Ectodermal cell (in vitro differentiated cells): ENCODE measurements around the gene GUCY1A1.

Experiments
- H3K27ac ChIP-seq: 2 replicates; pipeline ENCODE4 v1.7.0; 2013; ENCODE audit warnings: mild to moderate bottlenecking, low read depth, low read length; ENCODE audit not compliant: insufficient read depth, poor library complexity, severe bottlenecking
- H3K27me3 ChIP-seq: 2 replicates; pipeline ENCODE4 v1.7.0; 2013; ENCODE audit warnings: mild to moderate bottlenecking, low read length; ENCODE audit not compliant: insufficient read depth, control insufficient read depth, poor library complexity, severe bottlenecking
- H3K36me3 ChIP-seq: one replicate; pipeline ENCODE4 v1.7.0; 2013; ENCODE audit warnings: low read length; ENCODE audit not compliant: control insufficient read depth, insufficient read depth
- H3K4me1 ChIP-seq: one replicate; pipeline ENCODE4 v1.7.0; 2013; ENCODE audit warnings: low read length; ENCODE audit not compliant: control insufficient read depth, insufficient read depth
- H3K4me3 ChIP-seq: 2 replicates; pipeline ENCODE4 v1.7.0; 2013; ENCODE audit warnings: low read depth, low read length, control low read depth; ENCODE audit not compliant: insufficient read depth
- H3K9me3 ChIP-seq: 2 replicates; pipeline ENCODE4 v1.7.0; 2013; ENCODE audit warnings: mild to moderate bottlenecking, low read length, moderate library complexity; ENCODE audit not compliant: control insufficient read depth
- WGBS, 2 experiments: methylation state at CpG; one replicate each; pipeline ENCODE4 v1.1.7; 2013; ENCODE audit warnings: missing lambda C conversion rate in 2 of 2; 5-methylcytosine and 5-hydroxymethylcytosine counted together

GUCY1A1 gene

DNA sequence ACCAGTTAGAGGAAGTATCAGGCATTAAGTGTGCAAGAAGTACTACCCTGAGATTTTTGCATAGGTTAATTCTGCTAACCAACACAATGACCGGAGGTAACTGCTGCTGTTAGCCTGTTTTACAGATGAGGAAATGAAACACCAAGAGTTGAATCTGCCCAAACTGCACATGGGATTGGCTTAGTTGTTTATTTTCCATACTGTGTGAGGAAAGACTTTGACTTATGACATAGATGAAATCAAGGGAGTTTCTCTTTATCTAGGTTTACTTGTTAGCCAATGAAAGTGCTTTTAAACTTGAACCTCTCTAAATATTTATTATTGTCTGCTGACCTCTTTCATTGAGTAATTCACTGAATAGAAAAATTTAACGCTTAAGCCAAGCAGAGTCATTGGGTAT, 102.4 kb downstream of the GUCY1A1 start:
- Histone ChIP-seq H3K4me1 (no peaks in the 10 kb centered on the region), H3K4me3 (no peak overlapping the region), H3K27me3 (peaks cover 4% of the 10 kb centered on the region), H3K9me3 (no peaks in the 10 kb centered on the region), H3K36me3 (no peaks in the 10 kb centered on the region), H3K27ac (no peak overlapping the region)
- 92 to 100% methylated on average over 2 of the region's 2 CpGs for WGBS, 2 experiments

DNA sequence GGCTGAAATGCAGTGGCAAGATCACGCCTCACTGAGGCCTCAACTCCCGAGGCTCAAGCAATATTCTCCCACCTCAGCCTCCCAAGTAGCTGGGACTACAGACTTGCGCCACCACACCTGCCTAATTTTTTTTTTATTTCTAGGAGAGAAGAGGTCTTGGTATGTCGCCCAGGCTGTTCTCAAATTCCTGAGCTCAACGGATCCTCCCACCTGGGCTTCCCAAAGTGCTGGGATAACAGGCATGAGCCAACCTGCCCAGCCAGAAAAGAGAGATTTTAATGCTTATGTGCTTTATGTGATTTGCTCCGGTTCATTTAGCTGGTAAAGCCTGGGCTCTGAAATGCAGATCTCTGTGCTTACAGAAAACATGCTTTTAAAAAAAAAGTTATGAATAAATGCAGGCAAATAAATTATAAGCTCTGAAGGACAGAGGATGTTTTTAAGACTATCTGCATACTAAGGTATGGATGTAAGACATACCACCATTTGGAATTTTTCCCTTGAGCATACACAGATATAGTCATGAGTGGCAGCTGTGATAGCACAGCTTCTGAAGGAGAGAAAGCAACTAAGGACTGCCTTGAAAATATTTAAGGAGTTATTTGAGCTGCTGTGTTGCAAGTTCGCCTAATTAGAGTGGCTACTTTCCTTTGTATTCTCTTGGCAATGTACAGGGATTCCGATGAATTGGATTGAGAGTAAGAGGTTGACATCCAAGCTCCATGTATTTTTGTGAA, 106.0 kb downstream of the GUCY1A1 start:
- Histone ChIP-seq H3K4me3 (no peak overlapping the region), H3K4me1 (no peaks in the 10 kb centered on the region), H3K9me3 (no peaks in the 10 kb centered on the region), H3K27me3 (no peaks in the 10 kb centered on the region), H3K36me3 (no peaks in the 10 kb centered on the region), H3K27ac (no peak overlapping the region)
- WGBS, 2 experiments = 90 to 93% methylated on average over 8 of the region's 8 CpGs

DNA sequence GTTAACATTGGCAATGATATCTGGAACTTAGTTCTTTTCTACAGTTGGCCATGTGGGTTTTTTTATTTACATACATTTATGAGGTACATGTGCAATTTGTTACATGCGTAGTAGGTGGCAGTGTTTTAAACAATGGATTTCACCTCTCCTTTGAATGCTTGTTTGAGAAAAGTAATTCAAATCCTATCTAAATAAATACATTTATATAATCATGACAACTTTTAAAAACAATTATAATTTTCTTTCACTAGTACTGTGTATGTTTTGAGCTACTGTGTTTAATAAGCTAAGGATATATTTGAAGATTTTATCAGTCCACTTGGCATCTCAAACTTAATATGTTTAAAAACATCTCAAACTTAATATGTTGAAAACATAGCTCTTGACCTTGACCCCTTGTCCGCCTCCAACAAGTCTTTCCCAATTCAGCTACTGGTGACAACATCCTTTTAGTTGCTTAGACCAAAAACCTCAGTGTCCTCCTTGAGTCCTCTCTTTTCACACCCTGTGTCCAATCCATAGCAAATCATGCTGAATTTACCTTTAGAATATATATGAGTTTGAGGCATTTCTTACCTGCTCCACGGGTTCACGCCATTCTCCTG, 106.7 kb downstream of the GUCY1A1 start:
- H3K9me3 ChIP-seq = no peaks in the 10 kb centered on the region
- H3K4me3 ChIP-seq = no peak overlapping the region
- H3K27ac ChIP-seq = no peak overlapping the region
- H3K27me3 ChIP-seq = no peaks in the 10 kb centered on the region
- H3K36me3 ChIP-seq = no peaks in the 10 kb centered on the region
- no peaks in the 10 kb centered on the region for H3K4me1 ChIP-seq
- 96 to 98% methylated on average over 3 to 4 of the region's 4 CpGs for WGBS, 2 experiments

DNA sequence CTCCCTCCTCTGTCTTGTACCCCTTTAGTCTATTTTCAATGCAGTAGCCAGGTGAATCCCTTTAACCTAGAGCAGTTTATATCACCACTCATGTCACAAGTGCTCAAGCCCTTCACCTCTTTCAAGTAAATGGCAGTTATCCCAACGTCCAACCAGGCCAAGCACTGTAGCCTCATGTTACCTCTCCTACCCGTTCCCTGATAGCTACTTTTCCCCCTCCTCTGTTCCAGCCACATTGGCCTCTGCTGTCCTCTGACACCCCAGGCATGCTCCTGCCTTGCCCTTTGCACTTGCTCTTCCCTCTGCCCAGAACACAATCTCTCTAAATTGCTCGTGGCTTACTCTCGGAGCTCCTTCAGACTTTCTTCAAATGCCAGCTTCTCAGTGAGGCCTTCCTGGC, 107.4 kb downstream of the GUCY1A1 start:
- H3K27ac ChIP-seq = no peak overlapping the region
- no peak overlapping the region for H3K4me3 ChIP-seq
- no peaks in the 10 kb centered on the region for H3K36me3 ChIP-seq
- 91% methylated on average over 4 of the region's 4 CpGs for WGBS, 2 experiments
- no peaks in the 10 kb centered on the region for H3K9me3 ChIP-seq
- H3K27me3 ChIP-seq = no peaks in the 10 kb centered on the region
- H3K4me1 ChIP-seq = no peaks in the 10 kb centered on the region

DNA sequence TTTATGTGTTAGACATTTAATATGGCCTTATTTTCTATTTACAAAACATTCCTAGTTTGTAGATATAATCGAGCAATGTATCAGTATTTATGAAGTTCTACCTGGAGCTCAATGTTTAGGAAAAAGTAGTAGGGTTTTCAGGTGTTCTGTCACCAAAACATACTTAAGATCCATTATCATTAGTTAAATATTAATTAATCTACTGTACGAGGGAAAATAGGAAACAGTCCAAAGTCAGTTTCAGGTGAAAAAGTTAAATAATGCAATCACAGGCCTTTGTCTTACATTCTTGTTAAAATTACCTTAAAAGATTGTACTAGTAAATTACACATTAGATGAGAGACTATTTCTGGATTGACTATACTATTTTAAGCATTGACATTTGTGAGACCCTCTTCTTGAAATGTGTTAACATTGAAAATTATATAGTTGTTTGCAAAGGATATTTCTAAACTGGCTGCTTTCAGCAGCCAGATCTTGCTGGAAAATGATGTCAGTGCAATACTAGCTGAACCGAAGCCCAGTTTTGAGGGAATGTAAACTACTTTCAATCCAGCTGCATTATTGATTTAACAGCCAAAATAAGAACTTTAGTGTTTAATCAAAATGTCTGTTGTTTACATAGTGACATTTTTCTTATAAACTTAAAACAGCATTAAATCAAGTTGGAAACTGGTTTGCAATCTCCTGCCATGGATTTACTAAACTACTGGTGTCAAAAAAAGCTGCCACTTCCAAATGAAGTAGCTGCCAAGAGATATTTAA, 111.5 kb downstream of the GUCY1A1 start:
- H3K27me3 ChIP-seq = no peaks in the 10 kb centered on the region
- no peak overlapping the region for H3K27ac ChIP-seq
- no peaks in the 10 kb centered on the region for H3K4me1 ChIP-seq
- 94 to 100% methylated on average over 1 of the region's 3 CpGs for WGBS, 2 experiments
- no peaks in the 10 kb centered on the region for H3K9me3 ChIP-seq
- H3K36me3 ChIP-seq = no peaks in the 10 kb centered on the region
- H3K4me3 ChIP-seq = no peak overlapping the region

DNA sequence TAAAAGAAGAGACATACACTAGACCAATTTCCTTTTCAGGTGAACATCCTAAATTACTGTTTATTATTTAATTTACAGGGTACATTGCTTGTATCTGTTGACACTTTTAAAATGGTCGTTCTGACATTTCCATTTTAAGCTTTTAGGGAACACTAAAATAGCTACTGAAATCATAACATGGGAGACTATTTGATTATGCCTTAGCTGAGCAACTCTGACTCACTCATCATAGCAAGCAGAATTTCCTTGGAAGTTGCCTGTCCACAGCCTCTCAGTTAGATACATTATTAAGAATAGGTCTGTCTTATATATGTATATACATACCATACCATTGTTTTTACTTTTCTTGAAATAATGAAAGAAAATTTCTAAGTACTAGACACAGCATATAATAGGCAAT, 114.1 kb downstream of the GUCY1A1 start:
- H3K9me3 ChIP-seq = no peaks in the 10 kb centered on the region
- H3K27me3 ChIP-seq = no peaks in the 10 kb centered on the region
- no peak overlapping the region for H3K4me3 ChIP-seq
- no peaks in the 10 kb centered on the region for H3K4me1 ChIP-seq
- 82 to 86% methylated on average over 1 of the region's 1 CpG for WGBS, 2 experiments
- H3K27ac ChIP-seq = no peak overlapping the region
- H3K36me3 ChIP-seq = no peaks in the 10 kb centered on the region

DNA sequence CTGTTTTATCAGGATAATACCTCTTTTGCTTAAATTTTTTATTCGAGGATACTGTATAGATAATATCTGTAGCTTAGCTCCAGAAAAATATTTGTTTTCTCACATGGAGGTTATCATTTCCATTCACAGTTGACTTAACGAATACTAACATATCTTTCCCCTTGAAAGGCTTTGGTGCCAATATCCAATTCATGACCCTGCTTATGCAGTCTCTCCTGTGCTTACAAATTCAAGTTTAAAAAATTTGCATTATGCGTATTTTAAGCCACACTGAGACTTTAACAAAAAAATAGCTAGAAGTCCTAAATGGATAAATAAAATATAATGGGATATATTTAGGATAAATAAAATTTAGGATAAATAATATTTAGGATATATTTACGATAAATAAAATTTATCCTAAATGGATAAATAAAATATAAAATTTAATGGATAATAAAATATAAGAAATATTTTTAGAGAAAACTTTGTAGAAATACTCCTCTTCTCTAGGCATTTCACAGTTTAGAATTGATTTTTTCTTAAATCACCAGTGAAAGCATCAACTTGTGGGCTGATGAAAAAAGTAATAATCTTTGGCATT, 114.7 kb downstream of the GUCY1A1 start:
- Histone ChIP-seq H3K4me3 (no peak overlapping the region), H3K36me3 (no peaks in the 10 kb centered on the region), H3K27me3 (no peaks in the 10 kb centered on the region), H3K27ac (no peak overlapping the region), H3K9me3 (no peaks in the 10 kb centered on the region), H3K4me1 (no peaks in the 10 kb centered on the region)
- 90 to 96% methylated on average over 1 to 2 of the region's 4 CpGs for WGBS, 2 experiments
